ENCODE measurements around the gene BABAM2. TPM values are rescaled to one million over a fixed set of nuclear protein-coding genes. Genes with fewer than 3 reads are reported as not detected.

The BABAM2 gene
- total RNA-seq, 1 experiment from 2014 or later: 37.2 TPM

DNA sequence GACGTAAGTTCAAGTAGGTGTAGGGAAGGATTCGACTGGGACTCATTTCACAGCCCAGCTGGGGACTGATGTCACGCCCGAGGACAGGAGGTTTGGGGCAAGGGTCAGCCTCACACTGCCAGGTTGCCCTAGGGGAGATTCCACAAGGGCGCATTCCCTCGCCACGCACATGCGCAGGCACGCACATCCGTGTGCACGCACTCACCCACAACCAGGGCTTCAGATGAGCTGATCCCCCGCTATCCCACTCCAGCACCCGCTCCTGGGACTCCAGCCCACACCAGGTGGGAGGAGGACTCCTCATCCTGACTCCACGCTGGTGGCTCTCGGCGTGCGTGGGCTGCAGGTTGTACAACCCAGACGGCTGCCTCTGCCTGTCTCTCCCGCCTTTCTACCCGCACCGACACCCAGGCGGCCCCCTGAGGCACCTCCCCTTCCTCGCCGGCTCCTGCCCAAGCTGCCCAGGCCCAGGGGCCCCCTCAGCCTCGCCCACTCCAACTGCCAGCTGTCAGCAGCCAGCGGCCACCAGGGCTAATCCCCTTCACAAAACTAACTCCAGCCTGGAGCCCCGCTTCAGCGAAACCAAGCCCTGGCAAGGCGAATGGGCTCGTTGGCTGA lies 454.3 kb downstream of the BABAM2 start:
- no peak for DNase-seq (ENCODE audit: low read depth)

DNA sequence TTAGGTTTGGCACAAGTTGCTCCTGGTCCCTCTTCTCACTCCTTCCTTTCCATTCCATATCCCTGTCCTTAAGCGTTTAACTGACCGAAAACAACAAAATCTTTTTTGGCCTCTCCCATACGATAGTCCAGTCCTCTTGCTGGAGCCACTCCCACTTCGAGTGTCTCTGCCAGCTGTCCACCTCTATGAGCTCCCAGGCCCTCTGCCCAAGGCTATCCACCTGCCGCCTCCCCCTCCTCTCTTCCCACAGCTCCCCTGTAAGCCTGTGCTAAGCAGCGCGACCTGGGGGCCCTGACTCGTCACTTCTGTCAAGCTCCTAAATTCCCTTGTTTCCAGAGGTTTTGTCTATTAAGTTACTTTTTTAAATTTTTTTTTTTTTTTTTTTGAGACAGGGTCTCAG lies 455.1 kb downstream of the BABAM2 start:
- DNase-seq (ENCODE audit: low read depth): no peak

DNA sequence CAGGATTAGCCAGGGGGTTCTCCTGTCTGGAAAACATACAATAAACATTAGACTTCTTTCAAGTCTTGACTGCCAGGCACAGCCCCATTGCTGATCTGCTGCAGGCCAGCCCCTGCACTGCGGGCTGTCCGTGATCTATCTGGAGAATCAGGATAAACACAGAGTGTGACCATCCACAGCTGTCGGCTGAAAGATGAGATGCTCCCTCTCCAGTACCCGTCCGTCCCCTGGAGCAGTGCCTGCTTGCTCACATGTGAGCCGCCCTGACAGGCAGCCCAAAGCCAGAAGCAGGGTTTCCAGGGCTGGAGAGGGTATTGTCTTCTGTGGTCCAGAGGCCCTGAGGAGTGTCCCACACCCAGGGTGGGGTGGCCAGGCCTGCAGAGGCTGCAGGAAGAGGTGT lies 456.1 kb downstream of the BABAM2 start:
- DNase-seq (ENCODE audit: low read depth): no peak

DNA sequence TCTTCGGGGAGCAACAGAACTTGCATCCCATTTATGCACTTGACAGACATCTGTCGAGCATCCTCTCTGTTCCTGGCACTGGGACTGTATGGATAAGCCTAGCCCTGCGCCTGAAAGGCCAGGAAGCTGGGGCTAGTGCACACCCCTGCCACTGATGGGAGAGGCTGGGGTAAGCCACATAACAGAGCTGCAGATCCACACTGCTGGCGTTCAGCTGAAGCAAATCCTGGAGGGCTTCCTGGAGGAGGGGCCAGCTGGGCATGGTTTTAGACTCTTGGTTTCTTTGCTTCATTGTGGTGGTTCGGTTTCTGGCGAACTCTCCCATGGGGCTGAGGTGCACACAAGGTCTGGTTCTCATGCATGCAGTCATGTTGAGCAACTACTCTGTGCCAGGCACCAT lies 456.7 kb downstream of the BABAM2 start:
- DNase-seq (ENCODE audit: low read depth): no peak

DNA sequence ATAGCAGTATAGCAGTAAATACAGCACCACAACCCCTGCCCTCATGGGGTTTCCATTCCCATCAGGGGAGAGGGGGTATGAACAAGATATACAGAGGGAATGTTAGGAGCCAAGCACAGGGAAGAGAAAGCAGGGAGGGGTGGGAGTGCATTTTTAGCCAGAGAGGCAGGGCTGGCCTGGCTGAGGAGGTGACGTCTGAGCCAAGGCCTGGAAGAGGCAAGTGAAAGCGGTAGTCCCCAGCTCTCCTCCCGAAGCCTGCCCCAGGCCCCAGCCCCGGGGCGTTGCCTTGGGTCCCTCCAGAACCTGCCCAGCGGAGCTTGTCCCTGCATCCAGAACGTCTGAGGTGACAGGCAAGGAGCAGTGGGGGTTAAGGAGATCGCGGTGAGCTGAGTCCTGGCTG lies 457.1 kb downstream of the BABAM2 start:
- no peak for DNase-seq (ENCODE audit: low read depth)

DNA sequence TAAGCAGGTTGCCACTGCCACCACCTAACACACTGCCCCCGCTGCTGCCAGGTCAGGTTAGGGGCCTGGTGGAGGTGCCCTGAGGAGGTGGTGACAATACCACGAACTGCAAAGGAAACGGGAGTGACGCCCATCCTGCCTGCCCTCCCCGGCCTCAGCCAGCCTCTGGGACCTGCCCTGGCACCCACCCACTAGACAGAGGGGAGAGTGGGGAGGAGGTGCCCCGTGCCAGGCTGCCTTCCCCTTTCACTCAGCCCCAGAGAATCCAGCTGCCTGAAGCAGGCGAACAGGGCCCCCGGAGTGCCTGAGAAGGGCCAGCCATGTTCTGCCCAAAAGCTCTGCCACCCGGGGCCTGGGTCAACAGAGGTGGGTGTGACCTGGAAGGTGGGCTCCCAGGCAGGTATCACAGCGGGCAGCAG lies 457.6 kb downstream of the BABAM2 start:
- no peak for DNase-seq (ENCODE audit: low read depth)

DNA sequence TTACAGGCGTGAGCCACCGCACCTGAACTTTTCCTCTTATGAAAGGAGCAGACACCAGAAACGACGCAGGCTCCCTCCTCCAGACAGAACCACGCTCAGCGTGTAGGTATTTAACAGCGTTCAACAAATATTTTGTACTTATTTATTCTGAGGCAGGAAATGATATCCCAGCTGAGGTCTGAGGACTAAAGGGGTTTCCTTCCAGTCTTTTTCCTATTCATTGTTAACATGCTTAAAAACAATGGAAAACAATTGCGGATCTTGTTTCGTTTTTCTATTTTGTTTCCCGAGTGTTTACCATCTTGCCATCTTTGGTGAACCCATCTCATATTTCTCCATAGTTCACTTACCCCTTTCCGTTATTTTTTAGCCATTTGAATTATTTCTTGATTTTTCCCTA lies 458.4 kb downstream of the BABAM2 start:
- no peak for DNase-seq (ENCODE audit: low read depth)

DNA sequence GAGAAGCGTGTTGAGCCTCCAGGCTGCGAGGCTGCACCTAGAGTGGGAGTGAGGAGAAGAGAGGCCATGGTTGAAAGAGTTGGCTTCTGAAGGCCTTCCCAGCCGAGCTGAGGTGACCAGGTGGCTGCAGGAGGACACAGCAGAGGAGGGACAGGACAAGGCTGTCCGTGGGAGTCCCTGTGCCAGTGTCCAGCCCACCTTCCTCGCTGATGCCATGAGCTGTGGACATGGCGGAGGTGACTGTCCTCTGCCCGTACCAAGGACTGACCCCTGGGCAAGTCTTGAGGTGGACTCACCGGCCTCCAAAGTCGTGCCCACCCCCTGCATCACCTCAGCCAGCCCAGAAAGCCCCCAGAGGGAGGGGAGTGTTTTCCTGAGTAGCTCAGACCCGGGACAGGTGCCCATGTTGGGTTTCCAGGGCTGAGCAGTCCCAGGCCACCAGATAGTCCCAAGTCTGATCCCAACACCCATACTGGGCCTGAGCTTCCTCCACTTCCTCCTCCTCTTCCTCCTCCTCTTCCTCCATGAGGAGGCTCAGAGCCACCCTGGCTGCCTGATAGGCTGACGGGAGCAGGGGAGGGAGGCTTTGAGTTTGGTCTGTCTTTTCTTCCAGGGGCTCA lies 459.1 kb downstream of the BABAM2 start:
- no peak for DNase-seq (ENCODE audit: low read depth)

DNA sequence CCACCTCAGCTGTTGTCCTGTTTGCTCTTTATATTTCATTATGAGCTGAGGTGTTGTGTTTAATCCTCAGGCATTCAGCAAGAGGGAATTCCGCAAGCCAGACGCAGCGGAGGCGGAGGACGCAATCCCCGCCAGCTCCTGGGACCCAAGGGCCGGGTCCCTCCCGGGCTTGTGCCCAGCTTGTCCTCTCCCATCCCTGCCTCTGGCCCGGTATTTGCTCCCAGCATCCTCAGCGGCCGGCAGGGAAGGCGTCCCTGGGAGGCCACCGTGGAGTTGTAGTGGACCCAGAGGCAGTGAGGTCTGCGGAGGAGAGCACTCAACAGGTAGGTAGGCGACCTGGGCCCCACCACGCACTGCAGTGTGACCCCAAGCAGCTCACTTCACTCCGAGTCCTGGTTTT lies 459.7 kb downstream of the BABAM2 start:
- DNase-seq (ENCODE audit: low read depth): no peak

DNA sequence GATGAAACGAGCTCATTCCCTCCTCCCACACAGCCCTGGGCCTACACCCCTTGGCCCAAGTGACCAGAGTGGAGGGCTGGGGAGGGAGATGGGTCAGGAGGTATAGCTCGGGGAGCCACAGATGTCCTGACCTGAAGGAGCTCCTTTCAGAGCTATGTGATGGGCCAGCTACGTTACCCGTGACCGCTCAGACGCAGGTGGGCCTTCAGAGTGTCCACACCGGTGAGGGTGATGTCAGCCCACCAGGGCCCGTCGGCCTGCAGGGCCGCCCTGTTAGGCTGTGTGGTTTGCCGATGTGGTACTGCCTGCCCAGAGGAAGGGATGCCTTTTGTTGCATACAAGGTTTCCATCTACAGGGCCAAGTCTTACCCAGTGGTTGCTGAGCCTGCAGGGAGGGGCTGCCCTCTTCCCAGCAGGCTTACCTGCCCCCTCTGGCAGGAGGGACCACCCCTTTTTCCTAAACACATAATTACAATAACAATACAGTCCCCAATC lies 460.3 kb downstream of the BABAM2 start:
- DNase-seq (ENCODE audit: low read depth): no peak

DNA sequence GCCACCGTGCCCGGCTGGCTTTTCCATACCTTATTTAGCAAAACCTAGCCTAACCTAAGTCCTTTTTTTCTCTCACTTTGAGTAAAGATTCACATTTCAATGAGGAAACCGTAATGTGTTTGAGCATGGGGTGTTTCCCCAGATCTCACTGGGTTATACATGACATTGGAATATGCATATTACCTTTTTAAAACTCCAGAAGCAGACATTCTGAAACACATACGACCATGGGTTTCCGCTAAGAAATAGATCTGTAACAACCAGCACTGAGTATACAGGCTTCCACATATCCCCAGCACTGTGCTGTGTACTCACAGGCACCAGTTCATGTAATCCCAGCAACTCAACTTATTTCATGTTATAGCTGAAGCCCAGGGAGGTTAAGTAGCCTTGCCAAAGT lies 461.1 kb downstream of the BABAM2 start:
- DNase-seq (ENCODE audit: low read depth): no peak

DNA sequence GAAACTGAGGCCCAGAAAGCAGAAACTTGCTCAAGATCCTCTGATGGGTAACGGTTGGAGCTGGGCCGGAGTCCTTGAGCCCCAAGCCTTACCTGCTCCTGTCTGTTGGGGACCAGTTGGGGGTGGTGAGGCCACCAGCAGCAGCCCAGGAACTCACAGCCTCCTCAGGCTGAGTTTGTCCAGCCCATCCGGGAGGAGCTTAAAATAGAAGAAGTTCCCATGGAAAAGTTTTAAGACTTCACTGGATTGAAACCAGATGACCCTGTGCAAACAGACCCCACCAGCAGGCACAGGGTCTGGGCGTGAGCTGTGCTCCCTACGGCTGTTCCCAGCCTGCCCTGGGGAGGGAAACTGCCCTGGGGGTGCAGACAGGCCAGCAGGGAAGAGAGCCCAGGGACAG lies 461.6 kb downstream of the BABAM2 start:
- no peak for DNase-seq (ENCODE audit: low read depth)

DNA sequence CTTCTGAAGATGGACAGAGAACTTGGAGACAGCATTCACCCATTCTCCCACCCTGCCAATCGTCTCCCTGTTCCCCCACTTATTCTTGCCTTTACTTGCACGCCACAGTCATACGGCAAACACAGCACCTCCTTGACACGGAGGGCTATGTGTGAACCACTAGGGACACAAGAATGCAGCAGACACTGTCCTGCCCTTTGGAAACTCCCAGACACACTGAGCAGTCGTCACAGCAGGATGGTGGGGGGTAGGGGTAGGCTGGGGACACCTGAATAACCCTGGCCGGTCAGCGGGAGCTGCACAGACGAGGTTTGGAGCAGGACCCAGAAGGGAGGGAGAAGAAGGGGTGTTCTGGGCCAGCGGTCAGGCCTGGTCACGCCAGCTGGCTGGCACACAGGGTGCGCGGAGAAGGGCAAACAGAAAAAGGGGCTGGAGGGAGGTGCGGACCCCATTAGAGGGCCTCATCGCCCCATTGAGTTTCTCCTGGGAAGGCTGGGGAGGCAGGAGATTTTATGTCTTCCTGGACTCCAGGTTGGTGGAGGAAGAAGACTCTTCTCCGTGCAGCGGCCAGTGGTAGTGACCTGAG lies 462.2 kb downstream of the BABAM2 start:
- no peak for DNase-seq (ENCODE audit: low read depth)

DNA sequence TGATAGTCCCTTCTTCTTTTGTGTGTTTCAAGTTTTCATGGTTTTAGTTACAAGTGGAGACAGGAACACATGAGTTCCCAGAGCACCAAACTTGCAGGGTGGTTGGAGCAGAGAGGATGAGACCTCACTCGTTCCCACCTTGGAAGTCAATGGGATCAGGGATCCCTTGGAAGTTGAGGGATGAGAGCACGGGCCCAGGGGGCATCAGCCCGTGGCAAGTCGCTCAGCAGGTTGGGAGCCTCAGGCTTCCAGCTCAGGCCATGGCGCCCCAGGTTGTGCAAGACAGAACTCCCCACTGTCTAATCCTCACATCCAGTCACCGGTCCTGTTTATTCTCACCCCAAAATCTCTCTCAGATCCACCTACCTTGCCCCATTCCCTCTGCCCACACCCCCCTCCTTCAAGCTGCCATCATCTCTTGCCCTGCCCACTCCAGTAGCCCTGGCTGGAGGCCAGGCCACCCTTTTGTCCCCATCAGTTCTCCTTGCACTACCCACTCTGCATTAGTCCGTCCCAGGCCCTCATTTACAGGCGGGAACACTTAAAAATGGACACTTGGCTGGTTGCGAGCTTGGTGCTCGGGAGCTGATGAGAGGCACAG lies 464.5 kb downstream of the BABAM2 start:
- DNase-seq (ENCODE audit: low read depth): no peak

DNA sequence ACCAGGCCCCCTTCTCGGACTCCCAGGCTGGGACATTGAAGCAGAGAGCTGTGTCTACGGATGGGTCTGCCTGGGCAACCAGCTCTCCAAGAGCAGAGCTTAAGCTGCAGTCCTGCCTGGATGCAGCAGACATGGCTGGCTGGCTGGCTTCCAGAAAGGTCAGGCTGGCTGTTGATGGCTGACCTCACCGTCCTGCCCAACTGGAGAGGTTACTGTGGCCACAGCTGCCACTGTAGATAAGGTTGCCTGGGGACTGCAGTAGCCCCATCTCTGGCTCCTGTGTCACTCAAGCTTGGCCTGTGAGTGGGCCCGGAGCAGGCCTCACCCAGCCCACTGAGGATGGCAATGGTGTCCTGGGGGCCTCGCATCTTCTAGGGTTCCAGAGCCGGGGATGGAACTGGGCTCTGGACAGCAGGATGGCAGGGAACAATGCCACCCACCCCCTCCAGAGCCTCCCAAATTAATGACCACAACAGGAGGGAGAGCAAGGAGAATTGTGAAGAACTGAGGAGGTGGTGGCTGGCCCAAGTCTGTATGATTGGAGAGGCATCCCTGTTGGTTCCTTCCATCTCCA lies 465.1 kb downstream of the BABAM2 start:
- no peak for DNase-seq (ENCODE audit: low read depth)

DNA sequence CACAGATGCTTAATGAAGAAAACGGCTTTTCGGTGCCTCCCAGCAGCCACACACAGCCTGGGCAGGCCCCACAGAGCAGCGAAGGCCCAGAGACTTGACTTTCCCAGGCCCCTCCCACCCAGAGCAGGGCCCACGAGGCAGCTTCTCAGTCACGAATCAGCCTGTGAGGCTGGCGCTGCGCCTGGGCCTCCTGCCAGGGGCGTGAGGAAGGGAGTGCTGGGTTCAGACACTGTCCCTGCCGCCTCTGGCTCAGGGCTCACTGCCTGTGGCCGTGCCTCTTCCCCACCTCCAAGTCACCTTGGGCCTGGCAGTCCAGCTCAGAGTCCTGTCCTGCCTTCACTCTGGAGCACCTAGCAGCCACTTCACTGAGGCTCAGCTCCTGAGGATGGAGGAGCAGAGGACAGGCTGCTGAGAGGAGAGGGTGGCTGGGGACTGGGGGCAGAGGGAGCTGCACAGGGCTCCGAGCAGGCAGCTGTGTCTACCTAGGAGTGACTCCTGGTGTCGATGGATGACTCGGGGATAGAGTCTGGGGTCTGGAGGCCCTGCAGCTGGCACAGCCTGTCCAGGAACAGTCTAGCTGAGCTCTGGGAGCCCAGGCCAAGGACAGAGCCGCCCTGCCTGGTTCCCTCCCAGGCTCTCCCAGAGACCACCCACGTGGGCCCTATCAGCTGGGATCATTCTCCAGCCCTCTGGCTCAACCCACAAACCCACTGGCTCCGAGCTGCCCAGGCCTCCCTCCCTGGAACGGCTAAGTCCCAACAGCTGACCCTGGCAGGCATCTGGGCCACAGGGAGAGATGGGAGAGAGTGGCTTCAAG lies 465.8 kb downstream of the BABAM2 start:
- DNase-seq (ENCODE audit: low read depth): peak; percentile 87

DNA sequence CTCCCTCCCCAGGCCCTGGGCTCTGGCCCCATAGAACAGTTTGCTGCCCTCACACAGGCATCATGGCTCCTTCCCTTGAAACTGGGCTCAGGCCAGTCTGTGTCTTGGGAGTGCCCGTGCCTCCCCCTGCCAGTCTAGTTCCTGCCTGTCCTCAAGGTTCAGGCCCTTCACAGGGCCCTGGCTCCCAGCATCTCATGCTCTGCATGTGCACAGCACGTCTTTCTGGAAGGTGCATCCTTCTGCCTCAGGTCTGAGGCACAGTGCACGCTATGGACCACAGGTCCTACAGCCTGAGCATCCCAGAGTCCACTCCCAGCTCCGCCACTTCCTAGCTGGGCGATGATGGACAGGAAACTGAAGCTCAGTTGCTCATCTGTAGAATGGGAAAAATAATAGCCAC lies 466.5 kb downstream of the BABAM2 start:
- peak; percentile 29 for DNase-seq (ENCODE audit: low read depth)

DNA sequence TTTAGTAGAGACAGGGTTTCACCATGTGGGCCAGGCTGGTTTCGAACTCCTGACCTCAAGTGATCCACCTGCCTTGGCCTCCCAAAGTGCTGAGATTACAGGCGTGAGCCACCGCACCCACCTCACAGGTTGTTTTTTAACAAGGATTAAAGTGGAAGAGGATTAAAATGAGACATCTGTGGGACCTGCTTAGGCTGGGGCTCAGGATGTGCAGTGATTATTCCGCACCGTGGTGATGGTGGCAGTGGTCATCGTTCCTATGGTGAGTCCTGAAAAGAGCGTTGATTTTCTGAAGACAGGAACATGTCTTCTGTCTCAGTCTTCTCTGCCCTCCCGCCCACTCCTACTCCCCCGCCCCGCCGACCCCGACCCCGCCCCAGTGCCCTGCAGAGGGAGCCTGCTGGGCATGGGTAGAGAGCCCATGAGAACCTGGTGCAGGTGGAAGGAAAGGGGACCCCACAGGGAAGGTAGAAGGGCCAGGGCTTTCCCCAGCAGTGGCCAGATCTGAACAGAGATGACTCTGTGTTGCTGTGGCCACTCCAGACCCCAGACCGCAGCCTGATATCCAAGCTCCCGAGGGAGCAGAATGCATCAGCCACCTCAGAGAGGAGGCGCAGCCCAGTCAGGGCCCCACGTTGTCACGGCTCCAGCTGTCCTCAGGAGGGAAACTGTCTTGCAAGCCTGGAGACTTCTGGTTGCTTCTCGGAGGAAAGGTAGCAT lies 467.6 kb downstream of the BABAM2 start:
- peak; percentile 68 for DNase-seq (ENCODE audit: low read depth)

DNA sequence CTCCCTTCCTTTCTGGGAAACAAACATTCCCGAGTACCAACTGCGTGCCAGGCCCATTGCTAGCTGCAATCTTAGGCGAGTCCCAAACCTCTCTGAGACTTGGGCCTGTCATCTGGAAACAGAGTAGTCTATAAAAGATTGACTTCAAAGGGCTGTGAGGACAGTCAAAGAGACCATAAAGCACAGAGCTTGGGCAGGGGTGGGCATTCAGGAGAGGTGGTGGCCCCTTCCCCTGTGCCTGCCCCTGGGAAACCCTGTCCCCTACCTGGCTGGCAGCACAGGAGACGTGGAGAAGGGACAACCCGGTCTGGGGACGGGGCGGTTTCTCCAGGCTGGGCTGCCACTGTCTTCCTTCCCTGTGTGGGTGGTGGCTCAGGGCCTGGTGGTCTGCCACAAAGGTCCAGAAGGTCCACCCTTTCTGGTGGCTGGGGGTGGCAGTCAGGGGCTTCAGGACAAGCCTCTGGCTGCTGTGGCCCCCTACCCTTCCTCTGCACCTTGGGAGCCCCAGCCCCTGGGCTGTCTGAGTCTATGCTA lies 468.2 kb downstream of the BABAM2 start:
- no peak for DNase-seq (ENCODE audit: low read depth)

DNA sequence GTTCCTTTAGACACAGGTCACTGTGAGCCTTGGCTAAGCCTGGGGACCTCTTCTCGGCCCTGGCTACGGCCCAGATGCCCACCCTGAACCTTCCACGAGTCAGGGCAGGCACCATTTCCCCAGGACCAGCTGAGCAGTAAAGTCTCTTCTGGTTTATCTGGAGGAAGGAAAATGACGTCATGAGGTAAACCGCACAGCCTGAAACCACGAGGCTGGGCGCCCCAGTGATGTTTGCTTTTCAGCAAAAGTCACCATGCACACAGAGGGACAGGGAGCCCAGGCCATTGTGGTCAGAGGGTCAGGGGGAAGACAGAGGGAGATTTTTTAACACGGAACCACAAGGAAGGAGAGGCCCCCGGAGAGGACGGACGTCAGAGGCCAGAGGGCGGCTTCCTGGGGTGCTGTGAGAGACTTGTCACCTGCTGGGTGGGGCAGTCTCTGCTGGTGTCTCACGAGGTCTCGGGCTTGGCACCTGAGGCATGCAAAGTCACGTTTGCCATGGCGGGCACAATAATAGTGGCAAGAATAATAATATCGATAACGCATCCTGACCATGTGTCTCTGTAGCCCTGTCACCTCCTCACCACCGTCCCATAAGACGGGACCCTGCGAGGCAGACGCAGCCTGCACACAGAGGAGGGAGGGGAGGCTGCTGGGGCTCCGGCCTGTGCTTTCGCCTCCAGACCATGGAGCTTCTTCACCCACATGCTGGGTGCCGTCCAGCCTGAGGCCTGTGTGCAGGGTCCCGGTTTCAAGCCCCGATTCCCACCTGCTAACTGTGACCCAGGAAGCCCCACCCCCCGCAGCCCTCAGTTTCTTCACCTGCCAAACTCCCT lies 468.9 kb downstream of the BABAM2 start:
- DNase-seq (ENCODE audit: low read depth): peak; percentile 88
